IMR-90 (cell line): ENCODE results near the gene PPFIBP2. TPM values are rescaled to one million over a fixed set of nuclear protein-coding genes. Genes with fewer than 3 reads are reported as not detected.

Experiments used
- ATAC-seq: fragments of 200-7000 bp; cut with Tn5 transposase; 2 replicates; pipeline ENCODE4 v1.9.1; 2020; ENCODE audit warnings: low read depth, mild to moderate bottlenecking, moderate library complexity
- BruUV-seq: library from RNA; stranded (reverse); fragments of 400-500 nt; replicated peaks from 2 replicates; lab custom pipeline; 2021; lab: Mats Ljungman, UMichigan
- CTCF ChIA-PET: fragments of 300-600 bp; formaldehyde crosslinking; extraction: SDS; loops from one replicate; lab custom pipeline; 2021; ENCODE audit warnings: antibody characterized with exemption; lab: Yijun Ruan, JAX
- POLR2A ChIA-PET: fragments of 300-600 bp; sonication (Branson Sonifier 250); formaldehyde crosslinking; loops from one replicate; lab custom pipeline; 2022; ENCODE audit warnings: antibody characterized with exemption; ENCODE audit not compliant: unreplicated experiment; lab: Charles Lee
- DNase-seq: peaks from one replicate; pipeline ENCODE4 v3.0.0; 2013
- H2AFZ ChIP-seq: replicated peaks from 2 replicates; pipeline ENCODE3; 2013; ENCODE audit warnings: low read length, mild to moderate bottlenecking; ENCODE audit not compliant: poor library complexity
- H2AK5ac ChIP-seq: 2 replicates; pipeline ENCODE4 v1.6.1; 2013; ENCODE audit warnings: low read depth, low read length, inconsistent platforms
- H2AK9ac ChIP-seq: replicated peaks from 2 replicates; pipeline ENCODE3; 2013; ENCODE audit warnings: mild to moderate bottlenecking, low read depth, low read length, moderate library complexity; ENCODE audit not compliant: poor library complexity
- H2BK120ac ChIP-seq: 2 replicates; pipeline ENCODE4 v1.6.1; 2013; ENCODE audit warnings: low read depth, low read length, inconsistent platforms
- H2BK15ac ChIP-seq: 3 replicates; pipeline ENCODE4 v1.6.1; 2013; ENCODE audit warnings: low read depth, low read length, inconsistent platforms
- H2BK20ac ChIP-seq: 2 replicates; pipeline ENCODE4 v1.6.1; 2013; ENCODE audit warnings: low read depth, mild to moderate bottlenecking, inconsistent platforms, low read length, moderate library complexity
- H2BK5ac ChIP-seq: 2 replicates; pipeline ENCODE4 v1.6.1; 2013; ENCODE audit warnings: mild to moderate bottlenecking, low read depth, low read length, inconsistent platforms; ENCODE audit not compliant: poor library complexity, severe bottlenecking
- H3K14ac ChIP-seq: replicated peaks from 2 replicates; pipeline ENCODE4 v1.6.1; 2013; ENCODE audit warnings: low read depth, low read length, inconsistent platforms
- H3K18ac ChIP-seq: 2 replicates; pipeline ENCODE4 v1.6.1; 2013; ENCODE audit warnings: low read depth, low read length, control low read depth
- H3K23ac ChIP-seq: 2 replicates; pipeline ENCODE4 v1.6.1; 2013; ENCODE audit warnings: low read depth, low read length, inconsistent platforms
- H3K27ac ChIP-seq: 2 replicates; pipeline ENCODE4 v1.5.1; 2013; ENCODE audit warnings: mild to moderate bottlenecking, control low read depth, low read length; ENCODE audit not compliant: insufficient read depth
- H3K27me3 ChIP-seq: 2 replicates; pipeline ENCODE4 v1.6.1; 2013; ENCODE audit warnings: low read length; ENCODE audit not compliant: control insufficient read depth, insufficient read depth
- H3K36me3 ChIP-seq: 2 replicates; pipeline ENCODE4 v1.6.1; 2013; ENCODE audit warnings: low read length, mixed read lengths; ENCODE audit not compliant: control insufficient read depth, insufficient read depth
- H3K4ac ChIP-seq: 2 replicates; pipeline ENCODE4 v1.6.1; 2013; ENCODE audit warnings: low read depth, low read length, inconsistent platforms
- H3K4me1 ChIP-seq: 2 replicates; pipeline ENCODE4 v1.6.1; 2013; ENCODE audit warnings: low read length, mixed read lengths; ENCODE audit not compliant: control insufficient read depth, insufficient read depth
- H3K4me2 ChIP-seq: 2 replicates; pipeline ENCODE4 v1.6.1; 2013; ENCODE audit warnings: low read depth, mild to moderate bottlenecking, control low read depth, low read length, moderate library complexity
- H3K4me3 ChIP-seq: 2 replicates; pipeline ENCODE4 v1.5.1; 2013; ENCODE audit warnings: low read depth, mild to moderate bottlenecking, control low read depth, low read length, moderate library complexity; ENCODE audit not compliant: insufficient read depth
- H3K56ac ChIP-seq: 2 replicates; pipeline ENCODE4 v1.6.1; 2013; ENCODE audit warnings: low read length, inconsistent platforms; ENCODE audit not compliant: insufficient read depth; ENCODE audit errors: extremely low read depth
- H3K79me1 ChIP-seq, 2 experiments: 2 replicates each; pipeline ENCODE4 v1.6.1; 2013; ENCODE audit warnings: low read length in 2 of 2, inconsistent platforms in 1 of 2, low read depth in 1 of 2
- H3K9ac ChIP-seq: 2 replicates; pipeline ENCODE4 v1.6.1; 2013; ENCODE audit warnings: low read depth, low read length, control low read depth
- H3K9me1 ChIP-seq: 2 replicates; pipeline ENCODE4 v1.6.1; 2013; ENCODE audit warnings: low read length, inconsistent platforms; ENCODE audit not compliant: insufficient read depth
- H3K9me3 ChIP-seq: 2 replicates; pipeline ENCODE4 v1.6.1; 2013; ENCODE audit warnings: low read length; ENCODE audit not compliant: control insufficient read depth, insufficient read depth
- H4K20me1 ChIP-seq: 2 replicates; pipeline ENCODE4 v1.6.1; 2013; ENCODE audit warnings: low read length, inconsistent platforms; ENCODE audit not compliant: insufficient read depth
- H4K5ac ChIP-seq: 2 replicates; pipeline ENCODE4 v1.6.1; 2013; ENCODE audit warnings: mild to moderate bottlenecking, low read depth, low read length, control low read depth
- H4K8ac ChIP-seq, 2 experiments: 2 replicates each; pipeline ENCODE4 v1.6.1; 2013; ENCODE audit warnings: low read depth in 2 of 2, low read length in 2 of 2, control low read depth in 1 of 2, inconsistent platforms in 1 of 2
- H4K91ac ChIP-seq: 2 replicates; pipeline ENCODE4 v1.6.1; 2013; ENCODE audit warnings: low read depth, low read length, inconsistent platforms; ENCODE audit not compliant: insufficient read depth
- CEBPB ChIP-seq: IDR thresholded peaks from 2 replicates; pipeline ENCODE4 v1.6.1; 2012; ENCODE audit warnings: low read depth, low read length, improper control_type of control experiment
- CHD1 ChIP-seq: IDR thresholded peaks from 2 replicates; pipeline ENCODE4 v1.6.1; 2012; ENCODE audit warnings: low read depth, low read length, improper control_type of control experiment
- FOS ChIP-seq: fragments of 150-350 bp; IDR thresholded peaks from 2 replicates; pipeline ENCODE4 v1.6.1; 2016; ENCODE audit warnings: low read depth, low read length
- MAFK ChIP-seq: IDR thresholded peaks from 2 replicates; pipeline ENCODE4 v1.6.1; 2012; ENCODE audit warnings: low read depth, low read length, improper control_type of control experiment
- MAZ ChIP-seq: IDR thresholded peaks from 2 replicates; pipeline ENCODE4 v1.6.1; 2012; ENCODE audit warnings: low read depth, mild to moderate bottlenecking, low read length, improper control_type of control experiment, moderate library complexity, borderline replicate concordance
- MXI1 ChIP-seq: IDR thresholded peaks from 2 replicates; pipeline ENCODE4 v1.6.1; 2012; ENCODE audit warnings: low read depth, mild to moderate bottlenecking, low read length, moderate library complexity, borderline replicate concordance
- NFE2L2 ChIP-seq: fragments of 150-350 bp; IDR thresholded peaks from 2 replicates; pipeline ENCODE4 v1.6.1; 2016; ENCODE audit warnings: low read depth, mild to moderate bottlenecking, low read length
- POLR2A ChIP-seq: IDR thresholded peaks from 2 replicates; pipeline ENCODE4 v1.6.1; 2012; ENCODE audit warnings: mild to moderate bottlenecking, low read depth, low read length
- RAD21 ChIP-seq: IDR thresholded peaks from 2 replicates; pipeline ENCODE4 v1.6.1; 2012; ENCODE audit warnings: low read length, improper control_type of control experiment
- RCOR1 ChIP-seq: IDR thresholded peaks from 2 replicates; pipeline ENCODE4 v1.6.1; 2012; ENCODE audit warnings: mild to moderate bottlenecking, low read length, improper control_type of control experiment; ENCODE audit not compliant: insufficient replicate concordance
- RFX5 ChIP-seq: IDR thresholded peaks from 2 replicates; pipeline ENCODE4 v1.8.0; 2012; ENCODE audit warnings: low read depth, mild to moderate bottlenecking, low read length, moderate library complexity
- SMC3 ChIP-seq: fragments of 150-350 bp; IDR thresholded peaks from 2 replicates; pipeline ENCODE4 v1.6.1; 2016; ENCODE audit warnings: low read depth, mild to moderate bottlenecking, antibody characterized with exemption, low read length, moderate library complexity
- WGBS, 2 experiments: methylation state at CpG; one replicate each; pipeline versions ENCODE4 v1.1.5 to v1.1.7; 2013; ENCODE audit warnings: missing lambda C conversion rate in 2 of 2; ENCODE audit not compliant: insufficient read length in 1 of 2; ENCODE audit errors: extremely low coverage in 2 of 2; 5-methylcytosine and 5-hydroxymethylcytosine counted together
- dilution Hi-C: fragments of 300-500 bp; cut with HindIII; formaldehyde crosslinking; loops from one replicate; pipeline ENCODE4 v1.14.3; 2018; ENCODE audit warnings: low sequenced_read_pairs; ENCODE audit not compliant: unreplicated experiment
- in situ Hi-C: fragments of 300-500 bp; cut with MboI; formaldehyde crosslinking; loops from 3 replicates; pipeline ENCODE4 v1.14.3; 2019; ENCODE audit warnings: low sequenced_read_pairs, inconsistent platforms, mixed read lengths
- intact Hi-C: fragments of 100-400 bp; cut with micrococcal nuclease; formaldehyde crosslinking; loops from 2 replicates; pipeline ENCODE4 v1.10.0; 2022
- polyA plus RNA-seq, 3 experiments: library from polyadenylated mRNA; depleted of rRNA; stranded (reverse); fragments of >200 nt; gene quantifications; 2 replicates each; pipeline ENCODE4 v1.2.3, GENCODE V29; 2012; ENCODE audit warnings: low replicate concordance in 1 of 3
- total RNA-seq: library from RNA; depleted of rRNA; stranded (reverse); fragments of >200 nt; gene quantifications from 2 replicates; pipeline ENCODE4 v1.2.3, GENCODE V29; 2012
- TF ChIP-seq, protein P1 (sequence below): fragments of 150-350 bp; IDR thresholded peaks from 2 replicates; pipeline ENCODE4 v1.6.1; 2017; ENCODE audit warnings: mild to moderate bottlenecking, antibody characterized with exemption, low read length, low read depth
- TF ChIP-seq, protein P2 (sequence below): fragments of 150-350 bp; IDR thresholded peaks from 2 replicates; pipeline ENCODE4 v1.6.1; 2016; ENCODE audit warnings: low read depth, mild to moderate bottlenecking, low read length, moderate library complexity, borderline replicate concordance

PPFIBP2 gene
- total and polyA plus RNA-seq, 2 of the 4 experiments (the other 2 are of a cell fraction), result 6.0 to 11.8 TPM

DNA sequence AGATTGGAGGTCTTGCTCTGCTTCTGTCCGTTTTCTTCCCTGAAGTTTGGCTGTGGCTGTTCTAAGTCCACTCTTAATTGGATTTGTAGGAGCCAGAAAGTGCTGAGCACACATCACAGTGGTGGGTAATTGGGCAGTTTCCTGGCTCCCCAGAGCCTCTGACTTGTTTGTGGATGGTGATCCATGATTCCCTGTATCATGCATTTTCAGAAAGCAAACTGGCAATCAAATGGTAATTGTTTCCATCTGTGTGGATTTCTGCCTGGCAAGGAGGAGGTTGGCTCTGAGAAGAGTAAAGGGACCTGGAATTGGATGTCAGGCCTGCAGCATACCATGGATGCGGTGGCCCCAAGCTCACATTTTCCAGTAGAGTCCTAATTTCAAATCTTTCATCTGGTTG, 49.5 kb downstream of the PPFIBP2 start (continued):
- TF ChIP-seq FOS (no peak), POLR2A (no peak), RAD21 (no peak)

DNA sequence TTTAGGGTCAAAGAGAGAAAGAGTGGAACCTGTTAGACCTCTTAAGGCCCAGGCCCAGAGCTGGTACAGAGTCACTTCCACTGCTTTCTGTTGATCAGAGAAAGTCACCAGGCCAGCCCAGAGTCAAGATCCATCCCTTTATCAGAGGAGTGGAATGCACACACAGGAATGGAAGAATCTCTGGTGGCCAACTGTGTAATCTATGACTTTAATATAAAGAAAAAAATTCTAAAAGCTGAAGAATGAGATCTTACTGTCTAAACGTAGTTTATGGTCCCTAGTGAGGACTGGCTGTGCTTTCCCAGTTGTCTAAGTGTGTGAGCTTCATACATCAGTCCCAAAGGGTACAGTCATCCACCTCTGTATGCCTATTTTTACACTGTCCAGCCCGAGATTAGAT, 51.0 kb downstream of the PPFIBP2 start:
- H2AK9ac ChIP-seq, result no peak overlapping the region
- H3K4ac ChIP-seq, result no peak overlapping the region
- H3K27ac ChIP-seq, result no peak overlapping the region
- H3K27me3 ChIP-seq, result peaks cover 19% of the 10 kb centered on the region
- TF ChIP-seq RFX5, result no peak
- TF ChIP-seq, protein P1, sequence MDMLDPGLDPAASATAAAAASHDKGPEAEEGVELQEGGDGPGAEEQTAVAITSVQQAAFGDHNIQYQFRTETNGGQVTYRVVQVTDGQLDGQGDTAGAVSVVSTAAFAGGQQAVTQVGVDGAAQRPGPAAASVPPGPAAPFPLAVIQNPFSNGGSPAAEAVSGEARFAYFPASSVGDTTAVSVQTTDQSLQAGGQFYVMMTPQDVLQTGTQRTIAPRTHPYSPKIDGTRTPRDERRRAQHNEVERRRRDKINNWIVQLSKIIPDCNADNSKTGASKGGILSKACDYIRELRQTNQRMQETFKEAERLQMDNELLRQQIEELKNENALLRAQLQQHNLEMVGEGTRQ, result no peak
- no peak for TF ChIP-seq MAZ
- TF ChIP-seq, protein P2, sequence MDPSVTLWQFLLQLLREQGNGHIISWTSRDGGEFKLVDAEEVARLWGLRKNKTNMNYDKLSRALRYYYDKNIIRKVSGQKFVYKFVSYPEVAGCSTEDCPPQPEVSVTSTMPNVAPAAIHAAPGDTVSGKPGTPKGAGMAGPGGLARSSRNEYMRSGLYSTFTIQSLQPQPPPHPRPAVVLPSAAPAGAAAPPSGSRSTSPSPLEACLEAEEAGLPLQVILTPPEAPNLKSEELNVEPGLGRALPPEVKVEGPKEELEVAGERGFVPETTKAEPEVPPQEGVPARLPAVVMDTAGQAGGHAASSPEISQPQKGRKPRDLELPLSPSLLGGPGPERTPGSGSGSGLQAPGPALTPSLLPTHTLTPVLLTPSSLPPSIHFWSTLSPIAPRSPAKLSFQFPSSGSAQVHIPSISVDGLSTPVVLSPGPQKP, result no peak
- no peak for TF ChIP-seq RCOR1
- no peak for TF ChIP-seq CEBPB
- no peak for TF ChIP-seq NFE2L2
- no peak for TF ChIP-seq MAFK
- no peak for TF ChIP-seq FOS
- no peak for TF ChIP-seq RAD21
- TF ChIP-seq CHD1, result no peak
- no peak for TF ChIP-seq MXI1
- TF ChIP-seq SMC3, result no peak
- H2BK15ac ChIP-seq, result no peak overlapping the region
- no TSS peak for BruUV-seq
- H3K9ac ChIP-seq, result no peak overlapping the region
- no peaks in the 10 kb centered on the region for H3K9me3 ChIP-seq
- no peak overlapping the region for H2BK20ac ChIP-seq
- WGBS, 2 experiments, result no CpG with 5 or more reads among the region's 2 CpGs
- H3K9me1 ChIP-seq, result no peaks in the 10 kb centered on the region
- H2AK5ac ChIP-seq, result no peak overlapping the region
- no peak for ATAC-seq
- H3K18ac ChIP-seq, result no peak overlapping the region
- no peak overlapping the region for H4K91ac ChIP-seq
- no peak overlapping the region for H3K4me3 ChIP-seq
- no peak overlapping the region for H2BK120ac ChIP-seq
- no peaks in the 10 kb centered on the region for H4K20me1 ChIP-seq
- intact Hi-C loops, result no loop called here
- H2BK5ac ChIP-seq, result no peak overlapping the region
- H3K56ac ChIP-seq, result no peak overlapping the region
- in situ Hi-C loops, result loop anchor here (25.0 kb wide), 2 partner anchors 322 to 422 kb away; partner anchors contain the start of gene EIF3F
- no peaks in the 10 kb centered on the region for H3K79me1 ChIP-seq
- H3K36me3 ChIP-seq, result no peaks in the 10 kb centered on the region
- H3K14ac ChIP-seq, result no peak overlapping the region
- ChIA-PET POLR2A (no interaction called here), CTCF (no interaction called here)
- no peak overlapping the region for H4K8ac ChIP-seq
- H3K4me1 ChIP-seq, result no peaks in the 10 kb centered on the region
- no peak for DNase-seq
- H4K5ac ChIP-seq, result no peak overlapping the region
- H3K4me2 ChIP-seq, result no peak overlapping the region
- H2AFZ ChIP-seq, result no peak overlapping the region
- no peak overlapping the region for H3K23ac ChIP-seq
- dilution Hi-C loops, result no loop called here
